ENCODE measurements around the gene RBBP8NL.

The RBBP8NL gene

DNA sequence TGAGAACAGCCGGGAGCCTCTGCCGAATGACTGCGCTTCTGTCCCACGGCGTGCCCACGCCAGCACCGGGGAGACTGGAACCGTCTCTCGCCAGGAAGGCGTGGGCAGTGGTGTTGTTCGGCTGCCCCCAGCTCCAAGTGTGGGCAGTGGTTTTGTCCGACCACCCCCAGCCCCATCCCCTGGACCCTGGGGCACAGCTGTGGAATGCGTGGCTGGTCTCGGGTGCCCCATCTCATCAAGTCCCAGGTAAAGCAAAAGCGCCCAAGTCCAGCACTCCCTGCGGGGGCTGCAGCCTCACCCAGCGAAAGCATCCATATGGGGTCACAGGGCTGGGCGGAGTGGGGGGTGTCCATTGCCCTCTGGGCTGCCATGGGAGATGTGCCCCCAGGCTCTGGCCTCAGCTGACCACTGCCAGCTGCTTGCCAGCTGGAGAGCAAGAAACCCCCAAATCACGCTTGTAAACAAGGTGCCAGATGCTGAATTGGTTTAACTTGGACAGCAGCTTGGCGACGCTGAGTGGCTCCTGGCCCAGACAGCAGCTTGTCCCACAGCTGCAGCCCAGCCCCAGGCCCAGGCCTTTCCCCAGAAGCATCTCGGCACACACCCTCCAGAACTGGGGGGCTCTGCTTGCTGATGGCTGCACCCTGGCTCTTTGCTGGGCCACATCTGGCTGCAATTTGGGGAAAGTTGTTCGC, 24.7 kb downstream of the RBBP8NL start:
- Histone ChIP-seq H3K9ac (ENCODE audit: low read depth, low read length) (no peak overlapping the region), H3K9me3 (ENCODE audit: insufficient read depth, low read depth, low read length) (no peaks in the 10 kb centered on the region), H3K36me3 (ENCODE audit: insufficient read depth, low read length) (no peaks in the 10 kb centered on the region), H3K27me3 (ENCODE audit: insufficient read depth, low read length) (no peaks in the 10 kb centered on the region), H3K4me1 (ENCODE audit: insufficient read depth, low read length) (no peaks in the 10 kb centered on the region), H3K27ac (ENCODE audit: low read depth, low read length) (no peak overlapping the region), H3K4me3 (ENCODE audit: low read length) (no peak overlapping the region)
- 95% methylated on average over 23 of the region's 23 CpGs for WGBS

DNA sequence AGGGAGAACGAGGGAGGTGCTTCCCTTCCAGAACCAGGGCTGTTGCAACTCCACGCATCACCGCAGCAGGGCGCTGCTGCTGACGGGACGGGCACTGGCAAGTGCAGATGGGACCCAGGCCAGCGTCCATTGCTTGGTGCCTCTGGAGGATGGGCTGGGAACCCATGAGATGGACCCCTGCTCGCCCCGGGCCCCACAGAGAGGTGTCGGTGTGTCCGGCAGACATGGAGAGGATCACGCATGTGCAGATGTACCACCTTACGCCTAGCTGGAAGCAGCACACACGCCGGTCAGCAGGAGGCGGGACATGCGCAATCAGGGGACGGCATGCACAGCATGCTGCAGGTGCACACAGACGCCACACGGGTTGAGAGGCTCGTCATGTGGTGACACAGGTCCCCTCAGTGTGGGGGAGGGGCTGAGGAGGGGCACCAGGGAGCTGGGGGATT, 26.0 kb downstream of the RBBP8NL start:
- WGBS, result 87% methylated on average over 21 of the region's 21 CpGs
- Histone ChIP-seq H3K4me1 (ENCODE audit: insufficient read depth, low read length) (no peaks in the 10 kb centered on the region), H3K9me3 (ENCODE audit: insufficient read depth, low read depth, low read length) (no peaks in the 10 kb centered on the region), H3K27ac (ENCODE audit: low read depth, low read length) (no peak overlapping the region), H3K9ac (ENCODE audit: low read depth, low read length) (no peak overlapping the region), H3K36me3 (ENCODE audit: insufficient read depth, low read length) (no peaks in the 10 kb centered on the region), H3K27me3 (ENCODE audit: insufficient read depth, low read length) (no peaks in the 10 kb centered on the region), H3K4me3 (ENCODE audit: low read length) (no peak overlapping the region)

DNA sequence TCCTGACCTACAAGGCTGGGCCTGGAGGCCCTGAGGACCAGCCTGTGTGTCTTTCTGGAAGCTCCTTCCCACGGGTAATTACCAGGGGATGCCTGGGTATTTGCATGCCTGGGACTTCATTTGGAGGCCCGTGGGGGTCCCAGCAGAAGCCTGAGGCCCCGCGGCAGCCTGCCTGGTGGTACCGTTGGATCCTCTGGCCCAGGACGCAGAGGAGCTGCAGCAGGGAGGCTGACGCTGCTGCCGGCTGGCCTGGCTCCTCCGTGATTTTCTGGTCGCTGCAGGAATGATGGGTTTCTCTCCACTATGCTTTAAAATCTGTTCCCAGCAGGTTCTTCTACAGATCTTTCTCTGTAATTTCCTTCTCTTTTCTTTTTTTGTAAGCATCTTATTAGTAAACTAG, 26.8 kb downstream of the RBBP8NL start:
- H3K36me3 ChIP-seq (ENCODE audit: insufficient read depth, low read length), result no peaks in the 10 kb centered on the region
- H3K27me3 ChIP-seq (ENCODE audit: insufficient read depth, low read length), result no peaks in the 10 kb centered on the region
- WGBS, result 90% methylated on average over 10 of the region's 10 CpGs
- no peak overlapping the region for H3K27ac ChIP-seq (ENCODE audit: low read depth, low read length)
- no peaks in the 10 kb centered on the region for H3K4me1 ChIP-seq (ENCODE audit: insufficient read depth, low read length)
- no peak overlapping the region for H3K4me3 ChIP-seq (ENCODE audit: low read length)
- no peak overlapping the region for H3K9ac ChIP-seq (ENCODE audit: low read depth, low read length)
- H3K9me3 ChIP-seq (ENCODE audit: insufficient read depth, low read depth, low read length), result no peaks in the 10 kb centered on the region

DNA sequence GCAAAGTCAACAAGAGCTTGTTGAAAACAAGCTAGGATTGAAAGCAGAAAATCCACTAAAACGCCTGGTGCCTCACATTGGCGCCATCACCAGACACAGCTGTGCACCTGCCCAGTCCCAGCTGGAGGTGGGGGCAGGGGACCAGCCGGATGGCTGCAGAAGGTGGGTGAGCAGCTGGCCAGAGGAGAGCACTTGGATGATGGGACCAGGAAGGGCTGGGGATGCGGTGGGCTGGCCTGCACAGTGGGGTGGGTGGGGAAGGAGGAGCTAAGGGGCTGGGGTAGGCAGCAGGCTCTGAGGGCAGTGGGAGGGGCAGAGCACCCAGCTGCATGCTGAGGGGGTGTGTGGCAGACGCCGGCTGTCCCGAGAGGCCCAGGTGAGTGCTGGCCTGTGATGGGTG, 27.3 kb downstream of the RBBP8NL start:
- Histone ChIP-seq H3K9ac (ENCODE audit: low read depth, low read length) (no peak overlapping the region), H3K27me3 (ENCODE audit: insufficient read depth, low read length) (no peaks in the 10 kb centered on the region), H3K27ac (ENCODE audit: low read depth, low read length) (no peak overlapping the region), H3K4me1 (ENCODE audit: insufficient read depth, low read length) (no peaks in the 10 kb centered on the region), H3K4me3 (ENCODE audit: low read length) (no peak overlapping the region), H3K9me3 (ENCODE audit: insufficient read depth, low read depth, low read length) (no peaks in the 10 kb centered on the region), H3K36me3 (ENCODE audit: insufficient read depth, low read length) (no peaks in the 10 kb centered on the region)
- 86% methylated on average over 7 of the region's 7 CpGs for WGBS

DNA sequence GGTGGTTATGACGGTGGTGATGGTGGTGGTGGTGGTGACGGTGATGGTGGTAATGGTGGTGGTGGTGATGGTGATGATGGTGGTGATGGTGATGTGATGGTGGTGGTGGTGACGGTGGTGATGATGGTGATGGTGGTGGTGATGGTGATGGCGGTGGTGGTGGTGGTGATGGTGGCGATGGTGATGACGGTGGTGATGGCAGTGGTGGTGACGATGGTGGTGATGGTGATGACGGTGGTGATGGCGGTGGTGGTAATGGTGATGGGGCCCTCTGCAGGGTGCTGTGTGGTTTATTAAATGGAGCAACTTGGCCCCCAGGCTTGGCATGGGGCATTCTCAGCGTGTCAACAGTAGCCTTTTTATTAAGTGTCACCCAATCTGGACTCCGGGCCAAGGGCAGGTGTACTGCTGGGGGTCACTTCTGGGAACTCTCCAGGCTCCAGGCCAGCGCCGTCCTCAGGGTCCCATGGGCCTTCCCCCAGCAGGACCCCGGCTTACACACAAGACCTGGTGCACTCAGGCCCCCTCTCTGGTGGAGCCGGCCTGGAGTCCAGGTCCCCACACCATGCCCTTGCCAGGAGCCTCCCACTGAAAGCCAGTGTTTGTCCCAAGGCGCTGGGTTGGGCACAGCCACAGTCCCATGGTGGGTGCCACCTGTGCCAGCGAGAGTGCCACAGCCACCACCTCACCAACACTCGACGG, 29.1 kb downstream of the RBBP8NL start:
- WGBS, result 93% methylated on average over 19 of the region's 19 CpGs
- Histone ChIP-seq H3K27ac (ENCODE audit: low read depth, low read length) (no peak overlapping the region), H3K9ac (ENCODE audit: low read depth, low read length) (no peak overlapping the region), H3K27me3 (ENCODE audit: insufficient read depth, low read length) (no peaks in the 10 kb centered on the region), H3K36me3 (ENCODE audit: insufficient read depth, low read length) (no peaks in the 10 kb centered on the region), H3K4me3 (ENCODE audit: low read length) (no peak overlapping the region), H3K9me3 (ENCODE audit: insufficient read depth, low read depth, low read length) (no peaks in the 10 kb centered on the region), H3K4me1 (ENCODE audit: insufficient read depth, low read length) (no peaks in the 10 kb centered on the region)

DNA sequence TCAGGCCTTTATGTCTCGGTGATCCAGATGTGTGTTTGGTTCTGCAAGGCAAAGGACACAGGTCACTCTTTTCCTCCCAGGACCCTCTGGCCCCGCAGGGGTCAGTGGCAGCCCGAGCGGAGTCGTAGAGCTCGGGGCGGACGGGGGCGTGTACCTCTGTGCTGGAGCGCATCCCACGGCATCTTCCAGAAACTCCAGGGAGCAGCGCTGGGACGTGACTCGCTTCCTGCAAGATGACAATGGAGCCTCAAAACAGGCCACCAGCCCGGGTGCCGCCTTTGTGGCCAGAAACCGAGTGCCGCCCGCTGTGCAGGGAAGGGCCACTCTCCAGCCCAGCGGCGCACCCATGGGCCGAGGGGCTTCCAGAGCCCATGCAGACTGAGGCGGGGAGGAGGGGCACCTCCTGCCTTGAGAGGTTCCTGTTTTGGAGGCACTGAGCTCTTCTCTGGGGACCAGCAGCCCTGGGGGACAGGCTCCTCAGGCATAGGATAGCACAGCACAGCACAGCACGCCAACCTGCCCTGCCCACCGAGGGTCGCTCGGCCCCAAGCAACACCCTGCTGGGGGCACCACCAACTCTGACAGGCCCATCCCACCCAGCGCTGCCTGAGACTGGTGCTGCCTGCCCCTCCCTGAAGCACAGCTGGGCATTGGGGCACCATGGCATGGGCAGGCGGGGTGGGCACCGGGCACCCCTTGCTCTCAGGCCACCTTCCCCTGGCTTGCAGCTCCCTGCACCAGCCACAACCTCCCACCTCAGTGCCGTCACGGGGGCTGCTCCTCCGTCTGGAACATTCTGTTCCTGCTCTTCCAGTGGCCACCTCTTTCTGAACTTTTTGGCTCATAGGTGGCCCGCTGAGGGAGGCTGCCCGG, 30.7 kb downstream of the RBBP8NL start:
- Histone ChIP-seq H3K9ac (ENCODE audit: low read depth, low read length) (no peak overlapping the region), H3K27ac (ENCODE audit: low read depth, low read length) (no peak overlapping the region), H3K9me3 (ENCODE audit: insufficient read depth, low read depth, low read length) (no peaks in the 10 kb centered on the region), H3K36me3 (ENCODE audit: insufficient read depth, low read length) (no peaks in the 10 kb centered on the region), H3K4me3 (ENCODE audit: low read length) (no peak overlapping the region), H3K4me1 (ENCODE audit: insufficient read depth, low read length) (no peaks in the 10 kb centered on the region), H3K27me3 (ENCODE audit: insufficient read depth, low read length) (no peaks in the 10 kb centered on the region)
- WGBS, result 93% methylated on average over 35 of the region's 35 CpGs

DNA sequence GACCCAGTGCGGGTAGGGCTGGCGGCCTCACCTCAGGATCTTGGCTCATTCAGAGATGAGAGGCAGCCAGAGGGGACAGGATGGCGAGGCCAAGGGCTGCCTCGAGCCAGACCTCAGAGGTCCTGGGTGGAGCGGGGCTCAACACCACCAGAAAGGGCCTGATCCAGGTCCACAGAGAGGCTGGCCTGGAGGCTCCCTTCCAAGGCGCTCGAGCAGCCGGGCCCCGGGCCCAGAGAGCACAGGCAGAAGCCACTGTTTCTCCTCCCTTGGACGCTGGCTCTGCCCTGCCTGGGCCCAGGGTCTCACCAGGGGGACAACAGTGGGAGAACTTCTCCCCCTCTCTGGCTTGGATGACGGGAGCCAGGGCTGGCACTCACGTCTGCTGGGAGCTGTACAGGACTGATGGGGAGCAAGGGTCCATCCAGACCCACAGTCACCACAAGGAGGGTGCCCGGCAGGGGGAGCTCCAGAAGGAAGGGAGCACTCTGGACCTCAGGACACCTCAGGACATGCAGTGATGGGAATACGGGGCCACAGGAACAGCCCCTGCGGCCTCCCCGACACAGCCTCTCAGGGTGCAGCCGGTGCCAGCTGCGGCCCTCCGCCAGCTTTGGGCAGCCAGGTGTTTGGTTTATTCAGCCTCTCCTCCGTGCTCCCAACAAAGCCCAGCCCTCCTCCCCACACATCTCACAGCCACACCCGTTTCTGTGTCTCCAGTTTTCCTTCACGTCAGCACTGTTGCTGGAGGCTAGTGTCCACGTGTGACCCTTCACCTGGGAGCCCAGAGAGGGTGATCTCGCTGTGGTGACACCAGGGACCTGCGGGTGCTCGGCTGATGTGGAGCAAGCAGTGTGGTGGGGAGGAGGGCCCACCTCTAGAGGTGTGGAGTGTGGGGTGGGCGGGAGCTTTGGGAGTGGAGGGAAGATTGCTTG, 31.8 kb downstream of the RBBP8NL start:
- 0 out of 2 replicates have a peak, but pooled peaks cover 3% of the 10 kb centered on the region for H3K36me3 ChIP-seq (ENCODE audit: insufficient read depth, low read length)

DNA sequence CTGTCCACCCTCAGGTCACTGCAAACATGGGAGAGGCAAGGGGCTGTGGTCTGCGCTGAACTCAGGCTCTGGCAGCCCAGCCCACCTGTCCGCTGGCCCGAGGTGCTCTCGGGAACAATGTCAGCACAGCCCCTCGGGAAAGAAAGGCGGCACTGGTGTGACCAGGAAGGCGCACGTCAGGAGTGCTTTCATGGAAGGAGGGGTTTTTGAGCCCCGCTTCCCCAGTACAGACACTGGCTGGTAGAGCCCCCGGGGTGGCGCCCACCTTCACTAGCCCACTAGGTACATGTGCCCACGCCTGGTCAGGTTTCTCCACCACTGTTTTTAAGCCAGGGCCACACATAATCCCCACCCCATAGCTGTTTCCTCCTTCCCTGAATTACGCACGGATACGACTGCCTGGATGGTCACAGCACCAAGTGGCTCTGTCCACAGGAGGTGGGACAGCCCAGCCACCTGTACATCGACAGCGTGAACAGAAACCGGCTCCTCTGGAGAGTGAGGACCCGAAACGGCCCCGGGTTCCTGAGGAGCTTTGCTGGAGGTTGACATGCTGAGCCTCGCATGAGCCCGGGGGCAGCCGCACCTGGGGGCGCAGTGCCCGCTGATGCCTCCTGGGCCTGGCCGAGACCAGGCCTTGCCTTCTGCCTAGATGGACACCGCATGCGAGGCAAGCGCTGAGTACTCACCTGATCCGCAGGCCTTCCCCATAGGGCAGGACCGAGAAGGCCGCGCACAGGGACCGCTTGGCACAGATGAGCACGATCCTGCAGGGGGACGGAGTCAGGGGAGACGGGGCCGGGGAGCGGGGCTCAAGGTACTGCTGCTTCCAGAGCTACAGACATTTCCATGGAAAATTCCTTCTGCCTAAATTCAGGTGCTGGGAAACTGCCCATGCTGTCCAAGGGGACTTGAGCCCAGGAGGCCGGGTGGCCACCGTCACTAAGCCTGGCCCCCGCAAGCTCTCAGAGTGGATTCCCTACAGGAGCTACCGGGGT, 32.8 kb downstream of the RBBP8NL start:
- 94% methylated on average over 44 of the region's 44 CpGs for WGBS
- H3K27me3 ChIP-seq (ENCODE audit: insufficient read depth, low read length), result no peaks in the 10 kb centered on the region
- no peak overlapping the region for H3K27ac ChIP-seq (ENCODE audit: low read depth, low read length)
- no peaks in the 10 kb centered on the region for H3K9me3 ChIP-seq (ENCODE audit: insufficient read depth, low read depth, low read length)
- no peak overlapping the region for H3K4me3 ChIP-seq (ENCODE audit: low read length)
- H3K9ac ChIP-seq (ENCODE audit: low read depth, low read length), result no peak overlapping the region
- H3K36me3 ChIP-seq (ENCODE audit: insufficient read depth, low read length), result peaks cover 13% of the 10 kb centered on the region
- no peaks in the 10 kb centered on the region for H3K4me1 ChIP-seq (ENCODE audit: insufficient read depth, low read length)

More for the DNA sequence above, 31.8 kb downstream of the RBBP8NL start:
- H3K27me3 ChIP-seq (ENCODE audit: insufficient read depth, low read length), result no peaks in the 10 kb centered on the region
- no peak overlapping the region for H3K27ac ChIP-seq (ENCODE audit: low read depth, low read length)
- no peaks in the 10 kb centered on the region for H3K4me1 ChIP-seq (ENCODE audit: insufficient read depth, low read length)
- WGBS, result 93% methylated on average over 27 of the region's 27 CpGs
- no peaks in the 10 kb centered on the region for H3K9me3 ChIP-seq (ENCODE audit: insufficient read depth, low read depth, low read length)
- no peak overlapping the region for H3K9ac ChIP-seq (ENCODE audit: low read depth, low read length)
- H3K4me3 ChIP-seq (ENCODE audit: low read length), result no peak overlapping the region

DNA sequence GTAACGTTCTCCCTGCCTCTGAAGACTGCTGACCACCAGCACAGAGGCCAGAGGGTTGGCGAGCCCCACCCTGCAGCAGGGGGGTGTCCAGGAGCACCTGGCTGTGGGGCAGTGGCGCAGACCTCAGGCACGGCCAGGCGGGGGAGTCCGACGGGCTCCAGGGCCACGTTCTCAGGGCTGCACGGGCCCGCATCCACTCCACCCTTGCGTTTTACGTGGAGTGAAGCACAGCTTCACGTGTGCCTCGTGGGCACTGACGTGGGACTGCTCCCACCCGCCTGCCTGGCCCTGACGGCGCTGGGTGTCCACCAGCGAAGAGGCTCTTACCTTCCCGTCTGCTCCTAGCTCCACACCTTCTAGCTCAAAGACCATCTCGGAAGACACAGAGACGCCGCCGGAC, 33.5 kb downstream of the RBBP8NL start:
- WGBS, result 94% methylated on average over 24 of the region's 24 CpGs
- Histone ChIP-seq H3K36me3 (ENCODE audit: insufficient read depth, low read length) (peaks cover 21% of the 10 kb centered on the region), H3K9ac (ENCODE audit: low read depth, low read length) (no peak overlapping the region), H3K4me3 (ENCODE audit: low read length) (no peak overlapping the region), H3K9me3 (ENCODE audit: insufficient read depth, low read depth, low read length) (no peaks in the 10 kb centered on the region), H3K27me3 (ENCODE audit: insufficient read depth, low read length) (no peaks in the 10 kb centered on the region), H3K27ac (ENCODE audit: low read depth, low read length) (no peak overlapping the region), H3K4me1 (ENCODE audit: insufficient read depth, low read length) (no peaks in the 10 kb centered on the region)

DNA sequence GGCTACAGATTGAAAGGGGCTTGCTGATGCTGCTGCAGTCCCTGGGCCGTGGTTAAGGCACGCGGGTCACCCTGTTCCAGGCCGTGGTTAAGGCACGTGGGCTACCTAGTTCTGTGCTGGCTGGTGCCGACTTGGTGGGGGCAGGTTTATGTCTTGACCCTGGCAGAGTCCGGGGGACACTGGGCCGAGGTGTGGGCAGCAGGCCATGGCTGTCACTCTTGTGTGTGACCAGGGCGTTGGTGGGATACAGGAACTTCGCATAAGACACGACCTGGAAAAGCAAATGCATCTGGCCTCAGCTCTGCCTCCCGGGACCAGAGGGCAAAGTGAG, 34.0 kb downstream of the RBBP8NL start:
- 92% methylated on average over 12 of the region's 12 CpGs for WGBS
- H3K4me3 ChIP-seq (ENCODE audit: low read length), result no peak overlapping the region
- H3K27ac ChIP-seq (ENCODE audit: low read depth, low read length), result no peak overlapping the region
- H3K27me3 ChIP-seq (ENCODE audit: insufficient read depth, low read length), result no peaks in the 10 kb centered on the region
- no peaks in the 10 kb centered on the region for H3K4me1 ChIP-seq (ENCODE audit: insufficient read depth, low read length)
- no peaks in the 10 kb centered on the region for H3K9me3 ChIP-seq (ENCODE audit: insufficient read depth, low read depth, low read length)
- H3K9ac ChIP-seq (ENCODE audit: low read depth, low read length), result no peak overlapping the region
- H3K36me3 ChIP-seq (ENCODE audit: insufficient read depth, low read length), result peaks cover 26% of the 10 kb centered on the region

Data from HUES64 (cell line).